Measurements from ENCODE around the gene NTM.

NTM gene

DNA sequence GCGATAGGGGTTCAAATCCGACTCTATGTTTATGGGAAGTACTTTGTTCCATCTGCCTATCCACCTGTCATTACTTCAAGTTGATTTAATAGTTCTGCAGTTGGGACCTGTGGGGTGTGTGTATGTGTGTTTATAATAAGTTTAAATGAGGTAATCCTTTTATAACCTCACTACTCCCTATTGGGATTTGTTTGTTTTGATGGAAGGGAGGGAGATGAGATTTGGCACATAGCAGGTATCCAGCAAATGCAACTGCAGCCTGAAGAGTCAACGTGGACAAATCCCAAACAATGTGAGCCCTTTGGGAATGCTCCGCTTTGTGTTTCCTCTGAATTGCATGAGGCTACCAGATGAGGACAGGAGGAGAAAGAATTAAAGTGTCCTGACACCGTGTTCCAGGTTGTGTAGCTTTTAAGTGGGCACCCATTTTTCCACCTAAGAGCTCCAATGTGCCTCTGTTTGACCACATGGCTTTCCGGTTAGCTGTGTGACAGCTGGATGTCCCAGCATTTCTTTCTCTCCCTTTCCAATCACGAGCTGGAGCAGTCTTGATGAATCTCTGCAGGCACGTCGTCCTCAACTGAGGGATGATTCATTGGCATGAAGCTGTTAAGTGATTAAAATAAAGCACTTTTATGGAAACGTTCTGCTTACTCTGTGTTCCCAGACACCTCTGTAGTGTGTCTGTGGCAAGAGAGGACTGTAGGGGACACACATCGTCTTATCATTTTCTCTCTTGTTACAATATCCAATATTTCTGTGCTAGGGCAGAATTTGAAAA lies 610.7 kb downstream of the NTM start:
- in situ Hi-C loops (cut with HindIII; ENCODE audit: low sequenced_read_pairs) = no loop called here
- DNase-seq (ENCODE audit: low read depth, low spot score) = no peak
- TF ChIP-seq, protein P1, sequence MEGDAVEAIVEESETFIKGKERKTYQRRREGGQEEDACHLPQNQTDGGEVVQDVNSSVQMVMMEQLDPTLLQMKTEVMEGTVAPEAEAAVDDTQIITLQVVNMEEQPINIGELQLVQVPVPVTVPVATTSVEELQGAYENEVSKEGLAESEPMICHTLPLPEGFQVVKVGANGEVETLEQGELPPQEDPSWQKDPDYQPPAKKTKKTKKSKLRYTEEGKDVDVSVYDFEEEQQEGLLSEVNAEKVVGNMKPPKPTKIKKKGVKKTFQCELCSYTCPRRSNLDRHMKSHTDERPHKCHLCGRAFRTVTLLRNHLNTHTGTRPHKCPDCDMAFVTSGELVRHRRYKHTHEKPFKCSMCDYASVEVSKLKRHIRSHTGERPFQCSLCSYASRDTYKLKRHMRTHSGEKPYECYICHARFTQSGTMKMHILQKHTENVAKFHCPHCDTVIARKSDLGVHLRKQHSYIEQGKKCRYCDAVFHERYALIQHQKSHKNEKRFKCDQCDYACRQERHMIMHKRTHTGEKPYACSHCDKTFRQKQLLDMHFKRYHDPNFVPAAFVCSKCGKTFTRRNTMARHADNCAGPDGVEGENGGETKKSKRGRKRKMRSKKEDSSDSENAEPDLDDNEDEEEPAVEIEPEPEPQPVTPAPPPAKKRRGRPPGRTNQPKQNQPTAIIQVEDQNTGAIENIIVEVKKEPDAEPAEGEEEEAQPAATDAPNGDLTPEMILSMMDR (IDR thresholded peaks at IDR 0.05; ENCODE audit: low read depth, low read length) = no peak
- no peak overlapping the region for H3K4me3 ChIP-seq (ENCODE audit: low read depth, low read length)

DNA sequence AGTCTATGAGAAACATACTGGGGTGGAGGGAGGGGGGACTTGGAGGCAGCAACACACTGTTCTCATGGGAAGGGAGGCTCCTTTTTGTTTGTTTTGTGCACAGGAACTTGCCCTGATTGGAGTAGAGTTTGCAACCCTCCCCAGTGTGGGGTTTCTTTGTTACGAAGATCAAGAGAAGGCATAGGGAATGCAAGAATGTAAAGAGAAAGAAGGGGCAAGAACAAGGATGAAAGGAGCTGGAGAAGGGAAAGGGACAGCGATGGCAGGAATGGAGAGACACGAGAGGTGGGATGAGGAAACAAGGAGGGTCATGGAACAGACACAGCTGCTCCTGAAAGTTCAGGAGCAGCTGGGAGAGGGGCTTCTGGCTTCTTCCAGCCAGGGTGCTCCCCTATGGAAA lies 611.7 kb downstream of the NTM start:
- in situ Hi-C loops (cut with HindIII; ENCODE audit: low sequenced_read_pairs) = no loop called here
- no peak overlapping the region for H3K4me3 ChIP-seq (ENCODE audit: low read depth, low read length)
- TF ChIP-seq, protein P1 (IDR thresholded peaks at IDR 0.05; ENCODE audit: low read depth, low read length) = no peak
- DNase-seq (ENCODE audit: low read depth, low spot score) = no peak

DNA sequence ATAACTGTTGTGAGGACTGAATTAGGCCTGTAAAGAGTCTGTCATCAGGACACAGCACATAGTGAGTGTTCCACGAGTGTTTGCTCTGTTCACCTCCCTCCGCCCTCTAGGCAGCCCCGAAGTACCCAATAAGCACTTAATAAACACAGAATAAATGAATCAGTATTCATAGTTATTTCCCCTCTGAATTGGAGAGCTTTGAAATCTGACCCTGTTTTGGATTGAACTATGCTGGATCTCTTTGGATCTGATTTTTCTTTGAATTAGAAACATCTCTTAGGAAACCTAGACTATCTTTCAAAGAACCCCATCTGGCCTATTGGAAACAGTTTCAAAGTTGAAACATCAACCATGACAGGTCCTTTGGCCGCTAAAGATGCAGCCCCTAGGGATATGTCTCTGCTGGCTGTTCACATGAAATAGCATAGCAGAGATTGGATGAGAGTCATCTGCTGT lies 615.5 kb downstream of the NTM start:
- TF ChIP-seq, protein P1 (IDR thresholded peaks at IDR 0.05; ENCODE audit: low read depth, low read length) = no peak
- in situ Hi-C loops (cut with HindIII; ENCODE audit: low sequenced_read_pairs) = no loop called here
- no peak for DNase-seq (ENCODE audit: low read depth, low spot score)
- no peak overlapping the region for H3K4me3 ChIP-seq (ENCODE audit: low read depth, low read length)

DNA sequence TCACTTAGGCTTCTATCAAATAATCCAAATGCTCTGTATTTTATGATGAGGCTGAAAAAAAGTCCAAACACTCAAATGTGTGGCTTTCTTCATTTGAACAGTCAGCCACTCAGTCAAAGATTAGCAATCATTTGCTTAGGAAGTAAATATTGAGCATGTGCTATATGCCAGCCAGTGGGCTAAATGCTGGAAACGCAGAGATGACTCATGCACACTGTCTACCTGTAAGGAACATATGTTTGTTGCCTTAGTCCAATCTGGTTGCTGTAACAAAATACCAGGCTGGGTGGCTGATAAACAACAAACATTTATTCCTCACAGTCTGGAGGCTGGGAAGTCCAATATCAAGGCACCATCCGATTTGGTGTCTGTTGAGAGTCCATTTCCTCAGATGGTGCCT lies 617.3 kb downstream of the NTM start:
- TF ChIP-seq, protein P1 (IDR thresholded peaks at IDR 0.05; ENCODE audit: low read depth, low read length) = no peak
- DNase-seq (ENCODE audit: low read depth, low spot score) = no peak
- in situ Hi-C loops (cut with HindIII; ENCODE audit: low sequenced_read_pairs) = no loop called here
- no peak overlapping the region for H3K4me3 ChIP-seq (ENCODE audit: low read depth, low read length)

DNA sequence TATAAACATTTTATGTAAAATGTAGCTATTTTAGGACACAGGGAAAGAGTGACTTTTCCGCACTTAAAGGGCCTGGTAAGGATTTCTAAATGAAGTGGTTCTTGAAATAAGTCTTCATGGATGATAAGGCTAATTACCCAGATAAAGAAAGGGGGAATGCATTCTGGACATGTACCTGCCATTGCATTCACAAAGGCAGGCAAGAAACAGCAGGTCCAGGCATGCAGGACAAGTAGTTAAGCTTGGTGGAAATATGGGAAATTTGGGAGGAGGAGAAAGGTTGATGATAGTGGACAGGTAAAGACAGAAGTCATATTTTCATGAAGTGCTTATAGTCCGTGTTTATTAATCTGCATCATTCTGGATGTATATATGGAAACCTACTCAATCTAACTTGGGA lies 621.2 kb downstream of the NTM start:
- in situ Hi-C loops (cut with HindIII; ENCODE audit: low sequenced_read_pairs) = no loop called here
- DNase-seq (ENCODE audit: low read depth, low spot score) = no peak

DNA sequence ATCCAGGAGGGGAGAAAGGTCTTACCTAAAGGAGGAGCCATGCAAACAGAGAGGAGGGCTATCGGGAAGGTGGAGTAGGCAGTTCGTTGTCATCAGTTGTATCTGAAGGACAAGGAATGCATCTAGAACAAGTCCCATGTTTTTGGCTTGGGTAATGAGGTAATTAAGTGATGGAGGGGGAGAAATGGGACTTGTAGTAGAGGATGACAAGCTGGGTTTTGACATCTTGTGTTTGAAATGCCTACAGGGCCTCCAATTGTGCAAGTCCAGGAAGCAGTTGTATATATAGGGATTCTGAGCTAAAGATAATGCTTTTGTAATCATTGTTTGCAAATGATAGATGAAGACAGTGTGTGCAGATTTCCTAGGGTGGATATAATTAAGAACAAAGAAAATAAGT lies 622.8 kb downstream of the NTM start:
- TF ChIP-seq, protein P1 (IDR thresholded peaks at IDR 0.05; ENCODE audit: low read depth, low read length) = no peak
- no peak for DNase-seq (ENCODE audit: low read depth, low spot score)
- H3K4me3 ChIP-seq (ENCODE audit: low read depth, low read length) = no peak overlapping the region
- in situ Hi-C loops (cut with HindIII; ENCODE audit: low sequenced_read_pairs) = no loop called here

More for the DNA sequence above, 621.2 kb downstream of the NTM start:
- TF ChIP-seq, protein P1 (IDR thresholded peaks at IDR 0.05; ENCODE audit: low read depth, low read length) = no peak
- no peak overlapping the region for H3K4me3 ChIP-seq (ENCODE audit: low read depth, low read length)

All from astrocyte of the spinal cord (primary cell).